ENCODE results near the gene ZNF619. TPM values are rescaled to one million over a fixed set of nuclear protein-coding genes. Genes with fewer than 3 reads are reported as not detected.

The ZNF619 gene
- 6.8 TPM for total RNA-seq
- long read RNA-seq, partial matches to known transcripts, result 1 of 2 reads
- long read RNA-seq, other reads (novel, unspliced or antisense), result 1 of 2 reads

DNA sequence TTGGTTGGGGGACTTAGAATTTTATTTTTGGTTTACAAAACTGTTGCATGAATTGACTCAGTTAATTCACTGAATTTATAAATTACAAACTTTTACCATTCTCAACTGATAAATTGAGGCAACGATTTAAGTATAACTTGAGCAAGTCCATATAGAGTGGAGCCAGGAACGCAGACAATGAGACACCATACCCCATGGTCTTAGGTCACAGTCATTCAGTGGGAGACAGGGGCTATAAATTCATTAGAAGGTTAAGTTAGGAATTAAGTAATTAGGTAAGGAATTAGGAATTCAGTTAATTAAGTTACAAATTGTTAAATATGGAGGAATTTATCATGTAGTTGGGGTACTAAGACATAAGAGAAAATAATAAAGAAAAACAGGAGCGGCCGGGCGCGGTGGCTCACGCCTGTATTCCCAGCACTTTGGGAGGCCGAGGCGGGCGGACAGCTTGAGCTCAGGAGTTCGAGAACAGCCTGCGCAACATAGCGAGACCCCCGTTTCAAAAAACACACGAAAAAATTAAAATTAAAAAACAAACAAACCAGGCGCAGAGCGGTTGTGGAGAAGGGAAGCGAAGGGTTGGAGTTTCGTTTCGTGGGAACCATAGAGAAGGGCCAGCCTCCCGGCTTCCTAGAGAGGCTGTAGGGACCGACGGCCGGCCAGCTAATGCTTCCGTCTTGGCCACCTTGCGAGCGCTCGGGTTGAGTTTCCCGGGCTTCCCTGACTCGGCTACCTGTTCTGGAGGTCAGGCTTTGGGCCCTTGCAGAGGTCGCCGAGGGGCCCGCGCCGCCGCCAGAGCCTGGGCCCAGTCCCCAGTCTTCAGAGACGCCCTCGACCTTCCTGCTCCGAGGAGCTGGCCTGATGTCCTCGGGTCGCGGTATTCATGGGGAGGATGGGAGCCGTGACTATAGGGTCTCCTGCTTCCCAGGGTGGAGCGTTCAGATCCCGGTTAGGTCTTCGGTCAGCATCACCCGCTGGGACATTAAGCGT is at the start of gene ZNF619:
Gene ZNF619 (plus strand): TSS at position 645 of the 993 bp plus-strand sequence. CDS start 858 bp downstream, outside the sequence.
- DNase-seq, result peak; percentile 88
- TF ChIP-seq, protein P1, sequence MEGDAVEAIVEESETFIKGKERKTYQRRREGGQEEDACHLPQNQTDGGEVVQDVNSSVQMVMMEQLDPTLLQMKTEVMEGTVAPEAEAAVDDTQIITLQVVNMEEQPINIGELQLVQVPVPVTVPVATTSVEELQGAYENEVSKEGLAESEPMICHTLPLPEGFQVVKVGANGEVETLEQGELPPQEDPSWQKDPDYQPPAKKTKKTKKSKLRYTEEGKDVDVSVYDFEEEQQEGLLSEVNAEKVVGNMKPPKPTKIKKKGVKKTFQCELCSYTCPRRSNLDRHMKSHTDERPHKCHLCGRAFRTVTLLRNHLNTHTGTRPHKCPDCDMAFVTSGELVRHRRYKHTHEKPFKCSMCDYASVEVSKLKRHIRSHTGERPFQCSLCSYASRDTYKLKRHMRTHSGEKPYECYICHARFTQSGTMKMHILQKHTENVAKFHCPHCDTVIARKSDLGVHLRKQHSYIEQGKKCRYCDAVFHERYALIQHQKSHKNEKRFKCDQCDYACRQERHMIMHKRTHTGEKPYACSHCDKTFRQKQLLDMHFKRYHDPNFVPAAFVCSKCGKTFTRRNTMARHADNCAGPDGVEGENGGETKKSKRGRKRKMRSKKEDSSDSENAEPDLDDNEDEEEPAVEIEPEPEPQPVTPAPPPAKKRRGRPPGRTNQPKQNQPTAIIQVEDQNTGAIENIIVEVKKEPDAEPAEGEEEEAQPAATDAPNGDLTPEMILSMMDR (IDR thresholded peaks at IDR 0.05), result no peak
- Histone ChIP-seq H3K36me3 (peaks cover 25% of the 10 kb centered on the region), H3K4me3 (peak within 1 kb of the TSS; percentile 94), H3K9me3 (no peaks in the 10 kb centered on the region), H3K27me3 (no peaks in the 10 kb centered on the region), H3K27ac (peak within 1 kb of the TSS; percentile 88), H3K4me1 (peaks cover 5% of the 10 kb centered on the region)
- peak; percentile 98 for ATAC-seq
- intact Hi-C loops (cut with DNase I), result no loop called here

DNA sequence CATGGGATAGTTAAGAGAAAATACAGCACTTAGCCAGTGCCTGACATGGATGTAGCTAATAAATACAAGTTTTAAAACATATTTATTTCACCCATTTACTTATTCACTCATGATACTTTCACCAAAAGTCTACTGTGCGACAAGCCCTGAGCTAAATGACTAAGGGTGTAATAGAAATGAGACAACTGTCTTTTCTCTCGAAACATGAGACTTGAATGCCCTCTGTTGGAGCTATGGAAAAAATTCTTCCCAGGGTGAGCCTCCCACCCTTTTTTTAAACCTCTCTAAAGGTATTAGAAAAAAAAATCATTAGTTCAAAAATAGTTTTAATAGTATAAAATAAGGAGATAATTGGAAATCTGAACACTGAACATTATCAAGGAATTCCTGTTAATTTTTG is 44.1 kb upstream of the ZNF619 start:
- DNase-seq (no peak), ATAC-seq (no peak)
- Histone ChIP-seq H3K27ac (no peak overlapping the region), H3K4me3 (no peak overlapping the region), H3K4me1 (no peaks in the 10 kb centered on the region), H3K9me3 (no peaks in the 10 kb centered on the region), H3K27me3 (no peaks in the 10 kb centered on the region), H3K36me3 (no peaks in the 10 kb centered on the region)
- TF ChIP-seq, protein P1 (IDR thresholded peaks at IDR 0.05), result no peak
- intact Hi-C loops (cut with DNase I), result no loop called here

GRCh38 chr3:40437889-40438288 is 39.0 kb upstream of the ZNF619 start:
- no peak overlapping the region for H3K27ac ChIP-seq
- no peak overlapping the region for H3K4me3 ChIP-seq
- no peaks in the 10 kb centered on the region for H3K27me3 ChIP-seq
- TF ChIP-seq, protein P1 (IDR thresholded peaks at IDR 0.05), result no peak
- no peaks in the 10 kb centered on the region for H3K36me3 ChIP-seq
- intact Hi-C loops (cut with DNase I), result no loop called here
- DNase-seq (no peak), ATAC-seq (no peak)
- no peaks in the 10 kb centered on the region for H3K4me1 ChIP-seq
- no peaks in the 10 kb centered on the region for H3K9me3 ChIP-seq

GRCh38 chr3:40445062-40445461 is 31.9 kb upstream of the ZNF619 start:
- intact Hi-C loops (cut with DNase I), result no loop called here
- Histone ChIP-seq H3K4me1 (no peaks in the 10 kb centered on the region), H3K9me3 (no peaks in the 10 kb centered on the region), H3K36me3 (peaks cover 6% of the 10 kb centered on the region), H3K27ac (no peak overlapping the region), H3K27me3 (no peaks in the 10 kb centered on the region), H3K4me3 (no peak overlapping the region)
- DNase-seq (no peak), ATAC-seq (no peak)
- TF ChIP-seq, protein P1 (IDR thresholded peaks at IDR 0.05), result no peak

DNA sequence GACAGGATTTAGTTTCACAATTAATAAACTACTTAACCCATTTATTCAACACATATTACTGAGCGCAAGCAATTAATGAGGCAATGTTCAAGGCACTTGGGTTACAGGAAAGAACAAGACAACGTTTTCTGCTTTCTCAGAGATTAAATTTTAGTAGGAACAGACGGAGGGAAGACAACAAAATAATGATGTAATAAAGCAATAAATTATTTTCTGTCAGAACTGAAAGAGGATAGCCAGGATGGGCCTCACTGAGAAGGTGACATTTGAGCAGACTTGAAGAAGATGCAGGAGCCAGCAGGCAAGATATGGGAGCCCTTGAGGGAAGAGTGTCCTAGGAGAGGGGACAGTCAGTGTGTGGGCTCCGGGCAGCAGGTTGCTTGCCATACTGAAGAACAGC is 31.0 kb upstream of the ZNF619 start:
- ATAC-seq, result no peak
- no peaks in the 10 kb centered on the region for H3K27me3 ChIP-seq
- no peaks in the 10 kb centered on the region for H3K4me1 ChIP-seq
- DNase-seq, result no peak
- intact Hi-C loops (cut with DNase I), result no loop called here
- no peak overlapping the region for H3K27ac ChIP-seq
- TF ChIP-seq, protein P1 (IDR thresholded peaks at IDR 0.05), result no peak
- H3K9me3 ChIP-seq, result no peaks in the 10 kb centered on the region
- no peak overlapping the region for H3K4me3 ChIP-seq
- H3K36me3 ChIP-seq, result peaks cover 10% of the 10 kb centered on the region
